Fibroblast of villous mesenchyme (primary cell): ENCODE results near the gene SRRM2. TPM values are rescaled to one million over a fixed set of nuclear protein-coding genes. Genes with fewer than 3 reads are reported as not detected.

Experiments
- DNase-seq: peaks from one replicate; pipeline ENCODE4 v3.0.0-alpha.2; 2010; ENCODE audit warnings: low read depth
- H3K4me3 ChIP-seq: 2 replicates; pipeline ENCODE4 v1.5.1; 2011; ENCODE audit warnings: low read depth, mild to moderate bottlenecking, low read length
- CTCF ChIP-seq: IDR thresholded peaks from 2 replicates; pipeline ENCODE4 v1.5.1; 2012; ENCODE audit warnings: low read depth, mild to moderate bottlenecking, low read length; ENCODE audit not compliant: insufficient read depth
- total RNA-seq: library from RNA; depleted of rRNA; stranded (reverse); fragments of >200 nt; gene quantifications from 2 replicates; pipeline ENCODE4 v1.2.3, GENCODE V29; 2012

SRRM2 gene
- total RNA-seq, 1 donor = 62.2 TPM

DNA sequence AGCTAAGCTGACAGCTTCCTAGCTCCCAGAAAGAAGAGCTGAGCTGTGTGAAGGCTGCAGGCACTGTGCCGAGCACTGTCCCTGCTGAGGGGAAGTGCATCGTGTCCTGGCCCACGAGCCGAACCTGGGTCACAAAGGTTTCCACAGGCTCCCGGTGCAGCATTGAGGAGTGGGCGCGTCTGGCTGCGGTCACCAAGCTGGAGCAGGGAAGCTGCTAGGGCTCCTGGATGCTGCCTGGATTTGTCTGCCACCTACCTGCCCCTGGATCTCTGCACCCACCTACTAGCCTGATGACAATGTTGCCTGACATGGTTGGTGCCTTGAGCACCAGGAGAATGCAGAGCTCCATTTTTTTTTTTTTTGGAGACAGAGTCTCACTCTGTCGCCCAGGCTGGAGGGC, 6.5 kb upstream of the SRRM2 start:
- H3K4me3 ChIP-seq = no peak overlapping the region
- no peak for TF ChIP-seq CTCF
- DNase-seq = no peak

GRCh38 chr16:2748757-2749455, 3.5 kb upstream of the SRRM2 start:
- no peak overlapping the region for H3K4me3 ChIP-seq
- DNase-seq = no peak
- TF ChIP-seq CTCF = no peak

DNA sequence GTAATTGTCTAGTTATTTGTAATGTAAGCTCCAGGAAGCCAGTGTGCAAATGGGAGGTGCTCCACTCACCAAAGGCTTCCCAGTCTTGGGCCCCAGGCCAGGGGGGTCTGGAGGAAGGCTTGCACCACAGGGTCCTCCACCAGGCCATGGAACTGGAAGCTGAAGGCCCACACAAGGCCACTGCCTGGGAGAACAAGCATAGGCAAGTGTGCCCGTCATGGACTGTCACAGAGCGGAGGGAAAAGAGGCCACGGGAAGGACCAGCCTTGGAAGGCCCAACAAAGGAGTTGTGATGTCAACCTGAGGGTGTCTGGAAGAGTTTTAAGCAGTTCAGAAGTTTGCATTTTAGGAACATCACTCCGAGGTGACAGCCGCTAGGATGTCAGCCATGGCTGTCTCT, 3.0 kb upstream of the SRRM2 start:
- H3K4me3 ChIP-seq = no peak overlapping the region
- DNase-seq = no peak
- TF ChIP-seq CTCF = no peak

- H3K4me3 ChIP-seq = no peak overlapping the region
- DNase-seq = no peak
- no peak for TF ChIP-seq CTCF
Measured at GRCh38 chr16:2749936-2750335, 2.5 kb upstream of the SRRM2 start.

- peak overlapping the region; percentile 74 for H3K4me3 ChIP-seq
- DNase-seq = no peak
- TF ChIP-seq CTCF = no peak
Measured at GRCh38 chr16:2751577-2752034, 832 bp upstream of the SRRM2 start.

DNA sequence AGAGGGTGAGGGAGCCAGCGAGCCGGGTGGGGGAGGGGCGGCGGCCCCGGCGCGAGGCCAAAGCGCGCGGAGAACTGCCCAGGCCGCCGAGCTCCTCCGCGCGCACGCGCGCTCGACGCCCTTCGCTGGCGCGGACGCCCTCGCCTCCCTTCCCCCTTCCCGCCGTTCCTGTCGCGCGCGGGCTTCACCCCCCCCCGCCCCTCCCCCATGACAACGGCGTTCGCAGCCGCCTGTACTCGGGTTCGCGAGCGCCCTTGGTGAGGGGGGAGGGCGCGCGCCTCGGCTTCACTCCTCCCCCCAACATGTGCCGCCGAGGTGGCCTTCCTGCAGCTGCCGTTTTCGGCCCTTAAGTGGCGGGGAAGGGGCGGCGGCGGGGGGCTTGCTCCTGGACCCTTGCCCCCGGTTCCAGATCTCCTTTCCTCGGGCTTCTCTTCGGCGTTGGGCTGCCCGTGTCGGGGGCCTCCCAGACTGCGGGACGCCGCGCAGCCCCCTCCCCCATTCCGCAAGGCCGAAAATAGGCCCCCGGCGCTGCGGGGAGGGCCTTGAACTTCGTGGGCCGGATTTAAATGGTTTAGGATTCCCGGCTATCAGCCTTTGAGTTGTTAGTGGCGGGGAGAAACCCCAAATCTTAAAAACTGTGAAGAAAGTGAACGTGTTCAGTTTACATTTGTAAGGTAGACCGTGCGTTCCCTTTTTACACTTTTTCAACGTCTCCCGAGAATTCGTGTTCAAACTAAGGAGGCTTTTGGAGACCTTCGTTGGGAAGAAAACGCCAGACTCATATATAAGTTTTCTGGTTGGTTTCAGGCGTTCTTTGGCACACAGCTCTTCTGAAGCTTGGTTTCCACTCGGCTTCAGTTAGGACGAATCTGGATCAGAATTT, 653 bp downstream of the SRRM2 start:
- DNase-seq = peak; percentile 79
- TF ChIP-seq CTCF = no peak

More for the DNA sequence above, 653 bp downstream of the SRRM2 start:
- peak overlapping the region; percentile 74 for H3K4me3 ChIP-seq
